Astrocyte of the hippocampus (primary cell): ENCODE results near the gene MT1HL1.
A peak's percentile ranks its signal among the peaks of the same experiment; 100 is the strongest.

Experiments used
- DNase-seq: peaks from one replicate; pipeline ENCODE4 v3.0.0; 2011; ENCODE audit warnings: low read depth, low spot score

Gene MT1HL1

DNA sequence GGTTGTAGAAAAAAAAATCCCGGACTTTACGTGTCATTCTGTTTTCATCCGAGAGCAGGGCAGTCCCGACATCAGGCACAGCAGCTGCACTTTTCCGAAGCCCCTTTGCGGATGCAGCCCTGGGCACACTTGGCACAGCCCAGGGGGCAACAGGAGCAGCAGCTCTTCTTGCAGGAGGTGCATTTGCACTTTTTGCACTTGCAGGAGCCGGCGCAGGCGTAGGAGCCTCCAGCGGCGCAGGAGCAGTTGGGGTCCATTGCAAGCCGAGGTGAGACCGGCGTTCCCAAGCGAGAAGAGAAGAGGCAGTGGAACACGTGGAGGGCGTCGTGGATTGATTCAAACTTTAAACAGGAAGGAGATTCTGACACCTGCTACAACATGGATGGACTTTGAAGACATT, at the start of gene MT1HL1:
Gene MT1HL1 (minus strand): TSS at position 326 of the 400 bp plus-strand sequence. CDS start 69 bp downstream, at position 257.
- no peak for DNase-seq

DNA sequence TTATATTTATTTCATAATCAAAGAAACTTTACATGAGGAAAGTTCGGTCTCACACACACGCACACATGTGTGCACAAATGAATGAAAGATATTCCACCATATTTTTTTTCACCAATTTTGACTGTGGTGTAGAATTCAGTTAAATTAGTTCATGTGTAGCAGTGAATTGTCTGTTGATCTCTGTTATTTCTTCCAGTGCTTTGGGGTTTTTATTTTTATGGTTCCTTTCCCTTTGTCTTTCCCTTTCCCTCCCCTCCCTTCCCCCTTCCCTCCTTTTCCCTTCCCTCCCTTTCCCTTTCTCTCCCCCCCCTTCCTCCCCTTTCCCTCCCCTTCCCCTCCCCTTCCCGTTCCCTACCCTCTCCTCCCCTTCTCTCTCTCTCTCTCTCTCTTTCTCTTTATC, 46.7 kb upstream of the MT1HL1 start:
- no peak for DNase-seq

DNA sequence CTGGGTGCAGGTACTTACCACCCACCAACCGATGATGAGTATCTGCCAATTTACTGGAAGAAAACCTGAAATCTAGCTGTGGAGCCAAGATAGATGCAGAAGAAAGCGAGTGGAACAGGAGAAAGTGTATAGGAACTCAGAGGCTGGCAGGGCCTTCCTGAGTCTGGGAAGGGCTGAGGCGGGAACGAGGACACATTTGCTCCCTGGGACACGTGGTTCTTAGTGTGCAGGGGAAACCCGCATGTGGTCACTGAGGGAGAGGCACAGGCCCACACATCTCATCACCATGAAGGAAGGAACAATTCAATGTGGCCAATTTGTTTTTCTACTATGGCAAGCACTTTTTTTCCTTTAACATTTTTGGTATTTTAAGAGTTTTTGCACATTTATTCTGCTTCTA, 45.9 kb upstream of the MT1HL1 start:
- no peak for DNase-seq

DNA sequence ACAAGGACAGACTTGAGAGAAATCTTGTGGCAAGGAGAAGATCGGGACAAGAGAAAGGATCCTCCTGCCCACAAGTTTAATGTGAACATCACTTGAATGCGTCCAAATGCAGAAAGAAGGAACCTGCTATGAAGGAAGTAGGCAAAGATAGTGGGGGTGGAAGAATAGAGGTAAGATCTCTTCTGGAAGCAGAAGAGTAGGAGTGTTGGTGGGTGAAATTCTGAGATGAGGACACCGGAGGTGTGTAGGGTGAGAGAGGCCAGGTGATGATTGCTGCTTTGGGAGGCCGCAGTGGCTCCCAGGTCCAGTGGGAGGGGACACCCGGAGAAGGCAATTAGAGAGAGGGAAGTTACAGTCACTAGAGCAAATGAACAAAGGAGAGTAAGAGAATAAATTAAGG, 44.6 kb upstream of the MT1HL1 start:
- no peak for DNase-seq

DNA sequence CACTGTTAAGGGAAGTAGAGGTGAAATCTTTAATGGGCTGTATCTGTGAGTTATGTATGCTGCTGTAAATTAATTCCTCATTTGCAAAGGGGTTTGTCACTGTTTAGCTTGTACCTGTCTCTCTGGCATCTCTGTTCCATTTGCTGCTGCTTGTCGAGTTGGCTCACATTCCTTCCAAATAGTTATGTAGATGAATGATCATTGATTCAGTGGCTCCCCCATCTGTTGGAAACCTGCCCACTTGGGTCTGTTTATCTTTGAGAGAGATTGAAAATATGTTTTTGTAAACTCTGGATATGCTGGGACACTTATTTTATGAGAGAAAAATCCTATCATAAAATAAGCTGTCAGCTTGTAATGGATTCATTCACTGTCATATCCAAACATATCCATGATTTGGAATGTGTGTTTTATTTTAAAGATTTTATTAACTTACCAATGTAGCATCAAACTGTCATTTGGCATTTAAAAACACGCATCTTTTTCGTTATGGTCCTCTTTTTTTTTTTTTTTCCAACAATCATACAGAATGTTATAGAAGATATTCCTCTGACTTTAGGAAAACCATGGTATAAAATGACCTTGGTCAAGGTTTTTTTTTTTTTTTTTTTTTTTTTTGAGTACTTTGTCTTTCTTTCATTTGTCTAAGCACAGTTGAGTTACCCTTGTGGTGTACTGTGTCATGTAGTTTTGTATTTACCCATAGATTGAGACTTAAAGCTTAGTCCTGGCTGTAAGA, 41.2 kb upstream of the MT1HL1 start:
- no peak for DNase-seq

DNA sequence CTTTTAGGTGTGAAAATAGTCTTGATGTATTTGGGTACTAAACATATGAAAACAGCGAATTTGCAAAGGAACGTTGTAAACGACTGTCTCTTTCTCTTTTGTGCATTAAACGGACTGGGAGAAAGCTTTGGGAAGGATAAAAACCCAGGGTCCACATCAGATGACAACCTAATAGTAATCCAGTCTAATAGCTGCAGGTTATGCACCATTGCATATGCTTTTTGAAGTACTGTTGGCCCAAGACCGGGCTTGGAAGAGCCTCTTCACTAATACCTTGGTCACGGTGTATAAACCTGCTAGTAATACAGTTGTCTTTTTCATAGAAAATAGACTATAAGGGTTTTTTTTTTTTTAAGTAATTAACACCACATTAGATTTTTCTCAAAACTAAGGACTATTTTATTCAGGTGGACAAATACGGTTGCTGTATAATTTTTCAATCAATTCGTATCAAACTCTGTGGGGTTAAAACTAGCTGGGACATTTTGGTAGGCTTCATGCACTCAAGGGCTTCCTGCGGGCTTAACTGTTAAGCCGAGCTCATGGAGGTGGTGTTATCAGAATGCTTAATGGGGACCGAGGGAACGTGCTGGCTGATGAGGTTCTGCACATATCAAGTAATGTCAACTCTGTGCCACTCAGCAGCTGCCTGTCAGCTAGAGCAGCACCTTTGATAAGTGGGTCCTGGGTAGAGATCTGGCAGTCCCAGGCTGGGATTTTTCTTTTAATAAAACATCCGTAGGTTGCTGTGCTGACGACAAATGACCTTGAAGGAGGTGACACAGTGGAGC, 39.8 kb upstream of the MT1HL1 start:
- DNase-seq = no peak

DNA sequence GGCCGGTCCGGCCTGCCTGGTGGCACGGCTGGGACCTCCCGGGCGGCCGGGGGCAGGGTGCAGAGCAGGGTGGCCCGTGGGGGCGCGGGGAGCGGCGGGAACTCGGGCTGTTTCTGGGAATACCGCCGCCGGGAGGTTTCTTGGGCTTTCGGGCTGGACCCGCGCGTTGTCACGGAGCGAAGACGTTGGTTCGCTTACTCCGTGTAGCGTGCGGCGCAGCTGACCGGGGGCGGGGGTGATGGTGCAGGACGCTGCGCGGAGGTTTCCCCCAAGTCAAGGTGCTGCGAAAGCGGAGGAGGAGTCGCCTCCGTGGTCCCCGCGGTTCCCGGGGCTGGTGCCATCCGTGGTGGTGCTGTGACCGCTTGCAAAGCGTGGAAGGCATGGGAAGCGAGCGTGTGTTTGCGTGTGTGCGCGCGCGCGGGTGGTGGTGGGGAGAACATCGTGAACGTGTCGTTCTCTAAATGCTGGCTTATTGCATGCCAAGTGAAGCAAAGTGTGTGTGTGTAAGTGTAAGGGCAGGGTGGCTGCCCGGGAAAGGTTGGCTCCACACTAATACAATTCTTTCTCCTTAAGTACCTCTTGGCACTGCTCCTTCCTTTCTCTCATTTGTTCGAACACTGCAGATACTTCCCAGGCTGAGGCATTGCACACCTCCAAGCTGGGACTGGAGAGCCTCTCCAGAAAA, 38.8 kb upstream of the MT1HL1 start:
- peak; percentile 26 for DNase-seq

DNA sequence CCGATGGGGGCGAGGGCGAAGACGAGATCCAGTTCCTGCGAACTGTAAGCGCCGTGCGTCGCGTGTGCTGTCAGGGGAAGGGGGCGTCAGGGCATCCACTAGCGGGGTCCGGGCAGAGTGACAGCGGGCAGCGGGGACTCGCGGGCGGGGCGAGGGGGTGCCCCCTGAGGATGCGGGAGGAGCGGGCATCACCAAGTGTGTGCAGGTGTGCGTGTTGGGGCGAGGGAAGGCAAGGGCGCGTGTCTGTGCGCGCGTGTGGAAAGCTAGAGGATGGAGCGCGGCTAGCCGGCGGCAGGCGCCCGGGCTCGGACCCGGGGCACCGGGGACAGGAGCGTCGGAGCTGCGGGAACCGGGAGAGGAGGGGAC, 38.3 kb upstream of the MT1HL1 start:
- peak; percentile 32 for DNase-seq

DNA sequence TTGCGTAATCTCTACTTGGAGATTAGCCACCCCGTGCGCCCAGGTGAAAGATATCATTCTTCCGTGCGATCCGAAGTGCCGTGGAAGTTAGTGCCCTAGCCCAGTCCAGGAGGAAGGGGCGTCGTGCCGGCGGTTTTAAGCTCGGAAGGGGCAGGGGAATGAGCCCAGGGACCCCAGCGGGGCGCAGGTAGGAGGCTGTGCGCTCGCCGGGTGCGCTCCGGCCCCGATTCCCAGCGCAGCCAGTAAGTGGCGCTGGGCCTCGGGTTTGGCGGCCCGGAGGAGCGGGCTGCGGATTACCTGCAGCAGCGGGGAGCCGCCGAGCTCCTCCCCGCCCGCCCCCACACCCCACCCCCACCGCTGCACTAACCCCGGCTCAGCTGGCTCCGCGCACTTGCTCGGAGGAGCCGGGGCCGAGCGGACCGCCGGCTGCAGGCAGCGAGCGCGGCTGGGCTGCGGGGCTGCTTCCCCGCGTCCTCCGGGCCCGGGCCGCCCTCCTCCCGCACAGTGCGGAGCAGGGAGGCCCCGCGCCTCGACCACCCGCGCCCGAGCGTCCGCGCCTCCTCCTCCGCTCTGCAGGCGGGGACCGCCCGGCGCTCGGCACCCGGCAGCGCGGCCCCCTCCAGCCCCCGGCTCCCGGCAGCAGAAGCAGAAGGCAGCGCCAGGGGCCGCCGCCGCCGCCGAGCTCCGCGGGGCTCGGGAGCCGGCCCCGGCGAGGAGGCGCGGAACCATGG, 37.7 kb upstream of the MT1HL1 start, which contains the start of gene RYR2:
Gene RYR2 (plus strand): TSS at position 390 of the 731 bp plus-strand sequence. CDS start 338 bp downstream, at position 728.
- DNase-seq = peak; percentile 40

DNA sequence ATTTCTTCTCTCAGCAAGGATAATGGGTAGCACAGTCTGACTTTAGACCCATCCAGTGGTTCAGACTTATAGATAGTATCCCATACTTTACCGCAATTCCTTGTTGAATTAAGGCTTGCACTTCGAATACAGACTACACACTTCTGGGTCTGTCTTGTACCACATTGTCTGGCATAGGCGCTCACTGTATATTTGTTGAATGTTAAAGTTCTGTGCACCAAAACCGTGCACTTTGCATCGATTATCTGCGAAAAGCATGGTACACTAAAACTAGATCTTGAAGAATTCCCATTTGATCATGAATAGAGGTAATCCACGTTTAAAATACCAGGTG, 37.2 kb upstream of the MT1HL1 start:
- no peak for DNase-seq

DNA sequence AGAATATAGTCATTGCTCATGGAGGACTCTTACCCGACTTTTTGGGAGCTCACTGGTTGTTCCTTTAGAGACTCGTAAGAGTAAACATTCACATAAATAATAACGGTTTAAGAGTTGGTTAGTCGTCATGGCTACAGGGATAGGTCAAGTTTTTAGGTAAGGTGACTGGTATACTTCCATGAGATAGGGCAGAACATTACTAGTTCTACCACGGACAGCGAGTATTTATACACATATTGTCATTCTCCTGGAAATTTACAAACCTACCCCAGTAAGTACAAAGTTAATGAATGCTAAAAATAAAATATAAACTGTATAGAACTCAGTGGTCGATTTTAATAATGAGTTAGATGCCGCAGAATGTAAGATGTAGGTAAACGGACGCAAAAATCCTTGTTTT, 36.6 kb upstream of the MT1HL1 start:
- no peak for DNase-seq

DNA sequence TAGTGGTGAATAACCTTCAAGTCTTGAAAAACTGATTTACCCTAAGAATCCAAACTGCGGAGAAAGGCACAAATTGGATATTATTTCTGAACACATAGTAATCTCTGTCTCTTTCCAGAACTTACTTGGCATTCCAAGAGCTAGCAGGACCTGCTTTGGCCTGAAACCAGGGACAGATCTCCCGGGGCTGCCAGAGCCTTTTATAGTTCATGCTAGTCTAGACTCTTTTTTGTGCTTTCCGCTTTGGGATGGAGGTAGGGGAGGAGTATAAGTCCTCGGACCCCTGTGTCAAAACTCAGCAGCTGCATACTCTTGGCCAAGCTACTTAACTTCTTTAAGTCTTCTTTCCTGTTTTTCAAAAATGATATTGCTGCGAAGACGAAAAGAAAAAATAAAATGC, 34.0 kb upstream of the MT1HL1 start:
- DNase-seq = no peak

DNA sequence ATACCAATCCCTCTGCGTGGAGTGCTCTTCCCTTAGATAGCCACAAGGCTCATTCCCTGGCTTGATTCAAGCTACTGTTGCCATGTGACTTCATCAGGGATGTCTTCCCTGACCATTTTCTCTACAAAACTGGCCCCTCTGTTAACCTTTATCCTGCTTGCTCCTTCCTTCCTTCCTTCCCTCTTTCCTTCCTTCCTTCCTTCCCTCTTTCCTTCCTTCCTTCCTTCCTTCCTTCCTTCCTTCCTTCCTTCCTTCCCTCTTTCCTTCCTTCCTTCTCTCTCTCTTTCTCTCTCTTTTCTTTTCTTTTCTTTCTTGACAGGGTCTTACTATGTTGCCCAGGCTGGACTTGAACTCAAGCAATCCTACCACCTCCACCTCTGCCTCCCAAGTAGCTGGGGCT, 31.5 kb upstream of the MT1HL1 start:
- DNase-seq = no peak

DNA sequence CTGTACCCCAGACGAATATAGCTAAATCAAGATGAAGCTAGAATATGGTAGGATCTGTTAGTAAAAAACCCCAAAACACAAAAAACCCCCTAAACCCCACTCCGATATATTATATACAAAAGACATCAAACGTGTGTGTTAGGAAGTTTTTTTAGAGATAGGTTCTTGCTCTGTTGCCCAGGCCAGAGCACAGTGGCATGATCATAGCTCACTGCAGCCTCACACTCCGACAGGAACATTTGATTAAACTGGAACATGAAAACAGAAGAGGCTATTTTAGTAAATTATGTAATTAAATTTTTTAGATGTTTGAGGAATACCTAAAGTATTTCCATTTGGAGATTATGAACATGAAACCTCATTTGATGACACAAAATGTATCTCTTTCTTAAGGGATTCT, 29.6 kb upstream of the MT1HL1 start:
- DNase-seq = no peak

DNA sequence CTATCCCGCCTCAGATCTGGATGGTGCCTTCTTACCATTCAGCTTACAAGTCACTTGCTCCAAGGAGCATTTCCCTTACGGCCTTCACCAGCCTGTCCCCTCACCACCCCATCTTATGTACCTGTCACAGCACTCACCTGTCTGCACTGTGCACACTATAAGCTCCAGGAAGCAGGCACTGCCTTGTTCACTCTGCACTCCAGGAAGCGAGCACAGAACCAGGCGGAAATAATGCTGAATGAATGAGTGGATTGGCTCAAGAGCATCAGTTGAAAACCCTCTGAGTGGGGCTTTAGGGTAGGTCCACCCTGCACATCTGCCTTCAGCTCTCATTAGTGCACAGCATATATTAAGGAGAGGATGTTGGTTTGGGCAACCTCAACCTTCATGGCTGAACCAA, 28.8 kb upstream of the MT1HL1 start:
- no peak for DNase-seq

DNA sequence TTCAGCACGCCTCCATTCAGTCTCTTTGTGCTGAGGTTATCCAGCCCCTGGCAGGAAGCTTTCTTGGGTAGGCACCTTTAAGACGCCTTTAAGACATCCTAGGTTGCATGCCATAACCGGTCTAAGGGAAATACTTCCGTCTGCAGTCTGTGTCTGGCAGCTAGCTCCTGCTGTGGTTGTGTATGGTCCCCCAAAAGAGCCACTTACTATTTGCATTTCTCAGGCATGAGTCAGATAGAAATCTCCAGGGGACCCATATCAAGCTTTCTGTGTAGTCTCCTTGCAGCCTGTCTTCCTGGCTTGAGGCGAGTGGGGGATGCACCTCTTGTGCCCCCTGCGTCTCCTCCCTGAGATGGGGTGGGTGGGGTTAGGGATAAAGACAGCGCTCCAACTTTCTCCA, 27.8 kb upstream of the MT1HL1 start:
- no peak for DNase-seq

DNA sequence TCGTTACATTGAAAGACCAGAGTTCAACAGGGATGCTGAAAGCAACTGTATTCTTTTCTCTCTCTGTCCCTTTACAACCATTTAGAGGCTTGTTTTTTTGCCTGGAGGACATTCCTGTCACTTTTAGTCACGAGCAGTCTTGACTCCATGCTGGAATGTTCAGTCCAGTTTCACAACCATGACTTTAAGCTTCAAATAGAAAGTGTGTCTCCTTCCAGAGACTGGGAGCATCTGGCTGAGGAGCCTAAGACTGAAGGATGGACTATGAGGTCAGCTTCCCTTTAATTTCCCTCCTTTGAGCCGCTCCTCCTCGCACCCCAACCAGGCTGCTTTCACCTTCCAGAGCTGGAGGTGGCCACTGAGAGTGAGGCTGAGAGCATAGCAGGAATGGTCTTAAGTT, 27.2 kb upstream of the MT1HL1 start:
- DNase-seq = no peak

DNA sequence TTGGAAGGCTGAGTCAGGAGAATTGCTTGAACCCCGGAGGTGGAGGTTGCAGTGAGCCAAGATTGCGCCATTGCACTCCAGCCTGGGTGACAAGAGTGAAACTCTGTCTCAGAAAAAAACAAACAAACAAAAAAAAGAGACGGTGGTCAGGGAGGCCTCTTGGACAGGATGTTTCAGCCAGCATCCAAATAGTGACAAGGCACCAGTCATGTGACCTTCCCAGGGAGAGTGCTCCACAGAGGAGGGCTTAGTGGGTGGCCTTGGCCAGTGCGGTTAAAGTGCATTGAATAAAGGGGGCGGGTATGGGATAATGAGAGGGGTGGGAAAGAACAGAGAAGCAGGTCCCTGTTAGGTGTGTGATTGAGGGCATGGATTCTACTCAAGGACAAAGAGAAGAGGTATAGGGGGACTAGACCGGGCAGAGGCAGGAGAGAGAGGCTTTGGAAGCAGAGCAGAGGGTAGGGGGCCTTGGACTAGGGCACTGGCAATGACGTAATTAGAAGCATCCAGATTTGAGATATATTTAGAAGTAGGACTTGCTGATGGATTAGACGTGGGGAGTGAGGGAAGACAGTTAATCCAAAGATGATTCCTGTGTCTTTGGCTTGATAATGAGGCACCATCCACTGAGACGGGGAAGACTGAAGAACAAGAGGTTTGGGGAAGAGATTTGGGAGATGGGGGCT, 25.8 kb upstream of the MT1HL1 start:
- DNase-seq = no peak

DNA sequence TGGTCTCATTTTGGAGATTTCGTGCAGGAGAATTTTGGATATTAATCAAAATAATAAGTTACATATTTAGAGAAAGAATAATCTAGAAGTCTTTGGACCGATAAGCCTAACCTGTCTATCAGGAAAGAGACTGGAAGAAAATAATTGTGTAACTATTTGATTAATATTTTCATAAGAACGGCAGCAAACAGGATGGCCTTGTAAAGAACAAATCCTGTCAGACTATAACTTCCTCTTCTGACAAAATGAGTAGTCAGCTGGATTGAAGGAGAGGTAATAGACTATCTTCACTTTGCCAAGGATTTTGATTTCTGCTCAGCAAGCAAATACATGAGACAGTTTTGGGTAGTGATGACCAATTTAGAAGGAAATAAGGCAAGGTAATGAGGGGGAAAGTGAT, 25.0 kb upstream of the MT1HL1 start:
- DNase-seq = no peak

DNA sequence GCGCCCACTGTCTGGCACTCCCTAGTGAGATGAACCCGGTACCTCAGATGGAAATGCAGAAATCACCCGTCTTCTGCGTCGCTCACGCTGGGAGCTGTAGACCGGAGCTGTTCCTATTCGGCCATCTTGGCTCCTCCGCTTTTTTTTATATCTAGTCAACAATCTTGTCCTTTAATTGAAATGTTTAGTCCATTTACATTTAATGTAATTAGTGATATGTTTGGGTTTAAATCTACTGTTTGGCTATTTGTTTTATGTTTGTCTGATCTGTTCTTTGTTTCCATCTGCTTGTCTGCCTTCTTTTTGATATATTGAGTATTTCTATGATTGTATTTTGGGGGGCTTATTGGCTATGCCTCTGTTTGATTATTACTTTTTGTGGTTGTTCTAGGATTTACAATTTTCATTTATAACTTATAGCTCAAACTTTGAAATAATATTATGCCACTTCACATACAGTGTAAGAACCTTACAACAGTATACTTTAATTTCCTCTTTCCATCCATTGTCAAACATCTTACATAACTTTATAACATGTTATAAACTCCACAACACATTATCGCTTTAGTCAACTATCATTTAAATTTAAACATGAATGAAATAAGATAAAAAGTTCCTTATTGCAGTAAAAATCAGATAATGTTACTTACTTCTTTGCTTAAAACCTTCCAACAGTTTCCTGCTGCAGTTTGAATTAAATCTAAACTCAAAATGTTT, 21.3 kb upstream of the MT1HL1 start:
- no peak for DNase-seq

DNA sequence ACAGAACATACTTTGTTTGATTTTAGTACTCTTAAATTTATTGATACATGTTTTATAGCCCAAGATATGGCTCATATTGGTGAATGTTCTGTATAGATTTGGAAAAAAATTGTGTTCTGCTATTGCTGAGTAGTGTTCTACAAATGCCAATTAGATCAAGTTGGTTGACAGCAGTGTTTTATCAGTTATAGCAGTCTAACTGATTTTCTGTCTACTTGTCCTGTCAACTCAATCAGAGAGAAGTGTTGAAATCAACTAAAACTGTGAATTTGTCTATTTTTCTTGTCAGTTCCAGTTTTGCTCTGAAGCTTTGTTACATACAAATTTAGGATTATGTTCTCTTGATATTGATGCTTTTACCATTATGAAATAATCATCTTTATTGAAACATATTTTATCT, 14.7 kb upstream of the MT1HL1 start:
- no peak for DNase-seq
